GM21576 (cell line): ENCODE data around the gene ALOX12B.
"Not testable (repeated sequence)": the region's sequence is repeated elsewhere in the genome, so short reads cannot be mapped to it uniquely, and the experiment has no call there.

Experiments used
- ATAC-seq: cut with Tn5 transposase; IDR thresholded peaks from one replicate; pipeline ENCODE4 v1.9.1; 2021; ENCODE audit warnings: mild to moderate bottlenecking, moderate library complexity; ENCODE audit not compliant: unreplicated experiment

The ALOX12B gene

DNA sequence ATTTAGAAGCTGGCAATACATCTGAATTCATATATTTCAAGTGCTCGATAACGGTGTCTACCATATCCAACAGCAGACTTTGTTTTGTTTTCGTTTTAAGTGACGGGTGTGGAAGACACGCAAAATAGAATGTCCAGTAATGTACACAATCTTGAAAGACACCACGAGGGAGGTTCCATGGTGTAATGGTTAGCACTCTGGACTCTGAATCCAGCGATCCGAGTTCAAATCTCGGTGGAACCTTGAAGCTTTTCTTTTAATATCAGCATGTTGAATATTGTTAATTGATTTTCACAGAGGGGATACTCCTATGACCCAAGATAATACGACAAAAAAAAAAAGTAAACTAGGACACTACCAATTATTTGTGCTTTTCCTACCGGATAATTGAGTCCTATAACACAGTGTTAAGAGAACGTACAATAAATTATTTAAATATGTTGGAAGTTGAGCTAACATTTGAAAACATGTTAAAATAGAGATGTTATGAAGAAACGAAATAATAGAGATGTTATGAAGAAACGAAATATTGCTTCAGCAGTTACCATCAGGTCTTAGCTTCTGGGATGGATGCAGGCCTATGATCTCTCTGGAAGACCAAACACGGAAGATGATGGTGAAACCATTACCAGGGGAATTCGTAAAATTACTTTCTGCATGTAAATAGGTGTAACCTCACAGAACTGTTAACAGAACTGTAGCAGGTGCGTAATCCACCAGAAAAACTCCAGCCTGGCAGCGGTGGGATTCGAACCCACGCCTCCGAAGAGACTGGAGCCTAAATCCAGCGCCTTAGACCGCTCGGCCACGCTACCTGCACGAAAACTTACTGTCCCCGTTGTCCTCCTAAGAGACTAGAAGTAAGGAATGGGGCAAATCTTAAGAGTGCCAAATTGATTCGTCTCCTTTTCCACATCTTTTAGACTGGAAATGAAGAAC is 32.3 kb upstream of the ALOX12B start:
- ATAC-seq: no peak

DNA sequence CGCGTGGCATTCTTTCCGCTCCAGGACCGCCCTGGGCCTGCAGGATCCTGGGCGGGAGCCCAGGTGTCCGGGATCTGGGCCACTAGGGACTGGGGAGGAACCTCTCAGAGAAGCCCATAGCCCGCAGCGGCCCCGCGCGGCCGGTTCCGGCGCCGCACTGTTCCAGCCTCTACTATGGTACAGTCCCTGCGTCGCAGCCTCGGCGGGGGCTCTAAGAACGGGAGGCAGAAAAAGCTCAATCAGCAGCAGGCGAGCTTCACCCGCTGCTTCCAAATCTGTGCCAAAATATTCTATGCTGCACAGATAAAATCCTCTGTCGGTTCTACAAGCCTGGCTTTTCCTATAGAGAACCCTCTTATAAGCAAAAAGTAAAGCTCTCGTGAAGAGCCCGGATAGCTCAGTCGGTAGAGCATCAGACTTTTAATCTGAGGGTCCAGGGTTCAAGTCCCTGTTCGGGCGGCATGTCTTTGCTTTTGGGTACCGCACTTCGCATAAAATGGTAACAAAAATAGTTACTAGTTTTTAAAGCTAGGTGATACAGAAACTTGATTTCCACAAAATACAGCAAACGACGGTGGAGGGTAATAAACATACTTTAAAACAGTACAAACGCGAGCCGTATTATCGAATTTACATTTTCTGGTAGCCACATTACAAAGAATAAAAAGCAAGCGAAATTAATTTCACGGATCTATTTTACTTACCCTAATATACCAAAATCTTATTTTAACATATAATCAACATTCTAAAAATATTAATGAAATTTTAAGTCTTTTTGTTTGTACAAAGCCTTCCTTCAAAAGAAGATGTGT is 31.5 kb upstream of the ALOX12B start:
- peak; percentile 32 for ATAC-seq

DNA sequence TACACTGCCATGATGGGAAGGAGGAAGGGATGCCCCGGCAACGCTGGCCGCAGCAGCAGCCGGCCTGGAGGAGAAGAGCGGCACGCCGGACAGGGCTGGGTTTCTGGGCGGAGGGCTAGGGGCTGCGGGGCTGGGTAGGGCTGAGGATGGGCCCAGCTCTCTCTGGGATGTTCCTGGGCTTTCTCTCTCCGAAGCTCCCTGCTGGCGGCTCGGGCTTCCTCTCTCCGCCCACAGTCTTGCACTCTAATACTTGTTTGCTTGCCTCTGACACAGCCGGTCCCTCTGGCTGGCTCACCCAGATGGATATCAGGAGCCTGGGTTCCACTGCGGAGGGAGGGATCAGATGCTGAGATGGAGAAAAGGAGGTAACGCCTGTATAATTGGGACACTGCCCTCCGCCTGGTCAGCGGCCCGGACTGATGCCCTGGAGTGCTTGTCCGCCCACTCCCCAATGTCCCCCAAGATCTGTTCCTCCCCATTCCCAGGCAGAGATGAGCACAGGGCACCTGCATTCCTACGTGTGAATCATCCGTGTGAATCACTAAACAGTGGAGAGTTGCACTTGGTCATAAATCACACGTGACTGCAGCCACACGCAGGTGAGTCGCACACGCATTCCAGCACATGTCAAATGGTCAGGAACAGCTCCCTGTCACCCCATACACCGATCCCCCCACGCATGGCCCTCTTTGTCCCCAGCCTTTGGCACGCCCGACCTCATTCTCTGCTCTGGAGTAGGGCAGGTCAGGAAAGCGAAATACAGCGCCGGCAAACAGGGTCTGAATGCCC is 30.7 kb upstream of the ALOX12B start, which contains the start of gene ALOXE3:
TSS of gene ALOXE3 (minus strand) at position 535 of the 789 bp plus-strand sequence. CDS start at position 11, 524 bp downstream.
- ATAC-seq: no peak

DNA sequence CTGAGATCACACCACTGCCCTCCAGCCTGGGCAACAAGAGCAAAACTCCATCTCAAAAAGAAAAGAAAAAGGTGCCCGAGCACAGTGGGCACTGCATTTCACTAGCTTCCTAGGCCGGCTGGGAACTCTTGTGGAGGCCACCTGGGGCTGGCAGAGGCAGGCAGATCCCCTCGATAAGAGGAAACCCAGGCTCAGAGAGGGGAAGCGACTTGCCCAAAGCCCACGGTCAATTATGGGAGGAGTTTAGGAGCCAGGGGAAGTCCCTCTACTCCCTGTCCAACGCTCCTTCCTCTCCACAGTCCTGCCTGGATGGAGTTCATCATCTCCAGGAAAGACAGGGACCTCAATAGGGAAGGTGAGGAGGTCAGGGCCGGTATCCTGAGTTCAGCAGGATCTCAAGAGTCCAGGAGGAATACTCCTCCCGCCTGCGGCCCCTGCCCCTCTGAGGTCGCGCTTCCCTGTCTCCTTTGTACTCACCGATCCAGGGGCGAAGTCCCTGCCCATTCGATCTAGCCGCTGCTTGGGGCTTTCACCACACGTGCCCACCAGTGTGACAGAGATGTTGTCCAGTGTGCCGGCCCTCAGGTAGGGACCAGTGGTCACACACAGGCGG is 30.0 kb upstream of the ALOX12B start:
- no peak for ATAC-seq

DNA sequence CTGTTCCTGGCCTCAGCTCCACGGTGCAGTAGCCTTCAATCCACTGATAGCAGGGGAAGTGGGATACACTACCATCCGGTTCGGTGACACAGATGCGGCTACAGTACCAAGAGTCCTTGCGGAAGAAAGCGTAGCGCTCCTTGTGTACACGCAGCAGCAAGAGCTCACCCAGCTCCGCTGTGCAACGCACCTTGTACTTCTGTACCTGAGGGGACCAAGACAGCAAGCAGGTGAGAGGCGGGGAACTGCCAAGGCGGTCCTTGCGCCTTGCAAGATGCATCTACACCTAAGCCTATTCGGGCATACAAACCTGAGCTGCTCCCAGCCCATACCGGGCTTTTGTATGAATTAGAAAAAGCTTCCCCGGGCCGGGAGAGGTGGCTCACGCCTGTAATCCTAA is 29.3 kb upstream of the ALOX12B start:
- no peak for ATAC-seq

DNA sequence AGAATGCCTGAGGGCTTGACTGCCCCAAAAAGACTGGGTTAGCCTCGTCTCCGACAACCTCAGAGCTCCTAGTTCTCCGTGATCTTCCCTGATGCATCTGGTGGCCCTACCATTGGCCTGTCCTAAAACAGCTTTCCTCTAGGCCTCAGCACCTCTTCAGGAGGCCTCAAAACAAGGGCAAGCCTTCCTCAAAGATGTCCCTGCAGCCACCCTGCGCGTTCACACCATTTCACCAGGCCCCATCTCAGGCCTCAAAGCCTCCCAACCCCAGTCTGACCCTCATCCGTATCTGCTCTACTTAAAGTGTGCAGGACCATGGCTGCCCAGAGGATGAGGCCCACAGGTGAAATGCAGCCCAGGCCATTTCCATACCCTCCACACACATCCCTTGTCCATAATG is 23.4 kb upstream of the ALOX12B start:
- ATAC-seq: no peak

DNA sequence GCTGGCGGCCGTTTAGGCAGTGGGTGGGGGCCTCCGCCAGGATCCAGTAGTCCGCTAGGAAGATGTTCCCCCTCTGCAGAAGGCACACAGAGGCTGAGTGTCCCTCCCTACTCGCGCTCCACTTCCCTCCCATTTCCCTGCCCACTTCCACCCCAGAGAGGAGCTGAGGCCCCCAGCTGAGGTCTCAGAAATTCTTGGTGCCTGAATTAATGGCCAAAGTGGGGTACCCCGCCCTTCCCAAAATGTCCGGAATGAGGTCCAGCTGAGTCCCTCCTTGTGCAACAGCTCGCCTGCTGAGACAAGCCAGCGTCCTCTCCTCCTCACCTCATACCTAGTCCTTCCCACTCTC is 22.9 kb upstream of the ALOX12B start:
- ATAC-seq: no peak

DNA sequence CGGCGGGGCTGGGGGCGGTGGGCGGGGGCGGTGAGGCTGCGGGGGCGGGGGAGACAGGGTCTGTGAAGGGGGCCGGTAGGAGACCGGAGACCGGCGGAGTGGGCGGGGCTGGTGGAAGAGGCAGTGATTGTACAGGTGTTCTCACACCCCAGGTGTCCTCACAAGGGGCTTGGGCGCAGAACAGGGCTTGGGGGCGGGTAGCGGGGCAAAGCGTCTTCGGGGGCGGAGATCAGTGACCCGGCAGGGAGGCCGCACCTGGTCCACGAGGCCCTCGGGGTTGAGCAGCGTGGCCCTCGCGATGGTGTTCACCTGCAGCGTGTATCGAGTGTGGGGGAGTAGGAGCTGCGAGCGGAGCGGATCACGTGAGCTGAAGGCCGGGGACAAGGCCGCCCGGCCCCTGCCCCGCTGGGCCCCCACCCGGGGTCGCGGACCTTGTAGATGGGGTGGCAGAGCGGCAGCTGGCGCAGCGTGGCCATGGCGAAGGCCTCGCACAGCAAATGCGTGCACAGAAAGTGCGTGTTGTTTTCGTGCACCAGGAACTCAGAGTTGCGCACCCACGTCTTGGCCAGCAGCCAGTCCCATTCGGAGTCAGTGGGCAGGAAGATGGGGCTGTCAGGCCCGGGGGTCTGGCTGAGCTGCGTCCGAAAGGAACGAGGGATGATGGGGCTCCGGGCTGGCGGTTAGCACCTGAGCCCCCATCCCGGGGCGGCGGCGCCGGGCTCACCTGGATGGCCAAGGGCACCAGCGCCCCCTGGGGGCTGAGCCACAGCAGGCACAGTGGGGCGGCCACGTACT is 22.3 kb upstream of the ALOX12B start:
- ATAC-seq: no peak

DNA sequence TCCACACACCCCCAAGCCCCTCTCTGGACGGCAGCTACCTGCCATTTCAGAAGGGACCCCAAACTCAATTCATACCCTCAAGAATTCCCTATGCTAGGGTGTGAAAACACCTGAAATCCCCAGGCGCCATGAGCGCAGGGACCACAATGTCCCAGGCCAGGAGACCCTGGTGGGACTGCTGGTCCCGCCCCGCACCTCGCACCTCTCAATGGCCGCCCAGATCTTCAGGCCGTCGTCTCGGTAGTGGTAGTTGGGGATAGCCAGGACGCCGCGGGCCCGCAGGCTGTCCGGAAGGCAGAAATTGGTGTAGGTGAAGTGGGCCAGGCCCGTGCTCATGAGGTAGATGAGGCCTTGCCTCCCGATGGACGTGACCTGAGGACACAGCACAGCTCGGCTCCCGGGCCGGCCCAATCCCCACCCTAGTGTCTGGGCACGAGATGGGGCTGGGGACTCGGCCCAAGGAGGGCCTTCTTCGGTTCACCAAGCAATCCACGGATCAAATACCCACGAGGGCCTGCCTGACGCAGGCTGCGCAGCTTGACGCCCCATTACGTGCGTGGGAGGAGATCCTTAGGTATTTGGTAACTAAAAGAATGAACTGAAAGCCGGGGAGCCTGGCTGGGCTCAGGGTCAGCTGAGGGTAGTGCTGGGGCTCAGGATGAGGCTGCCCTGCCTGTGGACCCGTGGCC is 21.6 kb upstream of the ALOX12B start:
- no peak for ATAC-seq

DNA sequence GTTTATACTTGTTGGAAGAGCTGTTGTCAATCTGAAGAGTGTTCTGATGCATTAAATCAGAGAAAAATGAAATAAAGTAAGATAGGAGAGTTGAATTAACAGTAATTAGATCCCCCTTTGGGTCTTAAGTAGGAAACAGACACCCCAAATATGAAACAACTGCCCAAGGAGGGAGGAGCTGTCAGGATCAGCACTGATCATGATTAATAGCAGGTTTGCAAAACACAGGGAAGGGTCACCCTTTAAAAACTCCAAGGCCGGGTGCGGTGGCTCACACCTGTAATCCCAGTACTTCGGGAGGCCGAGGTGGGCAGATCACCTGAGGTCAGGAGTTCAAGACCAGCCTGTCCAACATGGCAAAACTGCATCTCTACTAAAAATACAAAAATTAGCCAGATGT is 19.5 kb upstream of the ALOX12B start:
- not testable (repeated sequence) for ATAC-seq

DNA sequence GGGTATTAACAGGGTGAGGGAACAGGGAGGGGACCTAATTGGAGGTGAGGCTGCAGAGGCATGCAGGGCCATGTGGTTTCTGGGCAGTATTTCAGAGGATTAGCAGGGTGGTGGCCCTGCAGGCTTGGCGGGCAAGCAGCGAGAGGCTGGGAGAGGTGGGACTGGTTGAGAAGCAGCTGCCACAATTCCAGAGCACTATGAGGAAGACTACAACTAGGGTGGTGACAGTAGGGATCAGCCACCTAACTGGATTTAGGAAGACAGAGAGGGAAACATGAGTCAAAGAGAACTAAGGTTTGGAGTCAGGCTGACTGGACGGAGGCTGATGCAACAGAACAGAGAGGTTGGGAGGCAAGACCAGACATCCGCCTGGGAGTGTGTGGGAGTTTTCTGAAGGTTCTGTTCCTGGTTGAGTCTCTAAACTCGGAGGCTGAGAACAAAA is 18.5 kb upstream of the ALOX12B start:
- ATAC-seq: no peak

DNA sequence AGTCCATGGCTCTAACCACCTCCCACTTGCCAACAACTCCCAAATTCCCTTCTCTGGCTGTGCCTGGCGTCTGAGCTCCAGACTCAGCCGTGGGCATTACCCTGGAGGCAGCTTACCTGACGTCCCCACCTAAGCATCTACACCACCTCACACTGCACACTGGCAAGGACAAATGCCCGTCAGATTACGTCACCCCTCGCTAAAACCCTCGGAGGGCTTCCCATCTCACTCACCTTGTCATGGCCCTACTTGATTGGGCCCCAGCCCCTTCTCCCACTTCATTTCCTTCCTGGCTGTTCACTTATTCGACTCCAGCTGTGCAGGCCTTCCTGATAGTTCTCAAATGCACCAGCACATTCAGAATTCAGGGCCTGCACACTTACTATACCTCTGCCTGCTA is 17.4 kb upstream of the ALOX12B start:
- ATAC-seq: no peak

DNA sequence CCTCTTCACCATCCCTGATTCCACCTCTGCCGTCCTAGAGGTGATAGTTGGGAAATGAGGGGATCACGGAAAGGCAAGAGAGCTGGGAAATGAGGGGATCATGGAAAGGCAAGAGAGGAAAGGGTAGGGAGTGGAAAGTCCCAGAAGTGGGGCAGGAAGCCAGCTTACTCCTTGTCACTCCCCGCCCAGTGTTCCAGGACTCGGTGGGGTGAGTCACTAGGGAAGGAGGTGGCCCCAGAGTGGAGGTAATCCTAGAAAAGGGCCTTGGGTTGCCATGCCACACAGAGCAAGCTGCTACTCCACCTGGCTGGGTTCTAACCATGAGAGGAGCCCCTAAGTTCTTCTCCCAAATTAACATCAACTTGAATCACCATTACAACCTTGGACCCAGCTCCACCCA is 16.0 kb upstream of the ALOX12B start:
- no peak for ATAC-seq

DNA sequence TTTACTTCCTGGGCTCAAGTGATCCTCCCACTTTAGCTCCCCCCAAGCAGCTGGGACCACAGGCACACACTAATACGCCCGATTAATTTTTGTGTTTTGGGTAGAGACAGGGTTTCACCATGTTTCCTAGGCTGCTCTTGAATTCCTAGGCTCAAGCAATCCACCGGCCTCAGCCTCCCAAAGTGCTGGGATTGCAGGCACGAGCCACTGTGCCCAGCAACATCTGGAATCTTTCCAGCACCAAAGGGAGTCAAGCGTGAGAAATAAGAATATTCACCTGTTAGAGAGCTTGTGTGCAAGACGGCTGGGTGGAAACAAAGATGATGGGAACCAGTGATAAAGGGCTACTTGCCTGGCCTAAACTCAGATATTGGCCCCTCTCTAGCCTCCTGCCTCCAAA is 14.2 kb upstream of the ALOX12B start:
- ATAC-seq: no peak

DNA sequence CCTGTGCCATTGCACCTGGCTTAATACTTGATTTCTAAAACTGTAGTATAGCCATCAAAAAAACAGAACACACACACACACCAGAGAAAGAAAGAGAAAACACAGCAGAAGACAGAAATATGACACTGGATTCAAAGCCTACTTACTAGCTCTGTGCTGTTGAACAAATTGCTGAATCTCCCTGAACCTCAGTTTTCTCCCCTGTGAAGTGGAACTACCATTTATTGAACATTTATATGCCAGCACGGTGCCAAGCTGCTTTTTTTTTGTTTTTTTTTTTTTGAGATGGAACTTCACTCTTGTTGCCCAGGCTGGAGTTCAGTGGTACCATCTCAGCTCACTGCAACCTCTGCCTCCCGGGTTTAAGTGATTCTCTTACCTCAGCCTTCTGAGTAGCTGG is 13.2 kb upstream of the ALOX12B start:
- no peak for ATAC-seq

DNA sequence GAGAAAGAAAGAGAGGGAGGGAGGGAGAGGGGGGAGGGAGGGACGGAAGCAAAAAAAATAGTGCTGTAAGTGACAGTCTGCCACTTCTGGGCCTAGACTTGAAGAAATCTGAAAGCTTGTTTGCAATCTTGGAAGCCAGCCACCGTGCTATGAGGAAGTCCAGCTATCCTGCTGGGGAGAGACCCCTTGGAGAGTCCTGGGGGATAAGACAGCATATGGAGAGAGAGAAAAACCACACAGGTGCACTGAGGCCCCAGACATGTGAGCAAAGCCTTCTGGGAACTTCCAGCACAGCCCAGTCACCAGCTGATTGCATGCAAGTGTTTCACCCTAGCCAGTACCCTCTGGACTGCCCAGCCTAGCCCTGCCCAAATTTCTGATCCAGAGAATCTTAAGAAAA is 12.6 kb upstream of the ALOX12B start:
- no peak for ATAC-seq

DNA sequence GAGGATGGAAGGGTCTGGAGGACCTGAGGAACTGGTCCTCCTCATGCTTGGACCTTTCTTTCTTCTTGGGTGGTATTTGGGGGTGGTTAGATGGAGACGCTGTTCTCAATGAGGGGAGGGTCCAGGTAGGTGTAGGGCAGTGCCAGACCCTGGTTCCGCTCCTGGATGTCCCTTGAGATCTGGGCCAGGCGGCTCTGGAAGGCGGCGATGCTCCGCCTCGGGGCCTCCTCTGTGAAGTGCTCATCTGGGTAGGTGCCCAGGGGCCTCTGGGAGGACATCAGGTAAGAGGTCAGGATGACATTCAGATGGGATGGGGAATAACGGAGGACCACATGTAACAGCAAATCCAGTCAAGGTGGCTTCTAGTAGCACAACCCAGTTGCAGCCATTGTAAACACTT is 9.0 kb upstream of the ALOX12B start:
- no peak for ATAC-seq

DNA sequence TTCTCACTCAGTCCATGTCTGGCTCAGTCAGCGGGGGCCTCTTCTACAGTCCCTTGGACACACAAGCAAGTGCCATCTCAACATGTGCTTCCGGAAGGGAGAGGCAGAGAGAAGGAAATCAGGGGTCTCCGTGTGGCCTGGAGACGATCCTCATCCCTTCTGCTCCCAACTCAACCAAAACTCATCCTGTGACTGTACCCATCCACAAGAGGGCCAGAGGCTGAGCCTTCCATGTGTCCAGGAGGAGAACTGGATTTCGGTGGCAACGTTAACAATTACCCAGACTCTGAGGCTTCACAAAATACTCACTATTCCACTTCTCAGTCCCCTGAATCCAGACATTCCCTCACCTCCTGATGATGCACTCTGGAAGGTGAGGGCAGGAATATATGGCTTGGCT is 7.8 kb upstream of the ALOX12B start:
- ATAC-seq: no peak

DNA sequence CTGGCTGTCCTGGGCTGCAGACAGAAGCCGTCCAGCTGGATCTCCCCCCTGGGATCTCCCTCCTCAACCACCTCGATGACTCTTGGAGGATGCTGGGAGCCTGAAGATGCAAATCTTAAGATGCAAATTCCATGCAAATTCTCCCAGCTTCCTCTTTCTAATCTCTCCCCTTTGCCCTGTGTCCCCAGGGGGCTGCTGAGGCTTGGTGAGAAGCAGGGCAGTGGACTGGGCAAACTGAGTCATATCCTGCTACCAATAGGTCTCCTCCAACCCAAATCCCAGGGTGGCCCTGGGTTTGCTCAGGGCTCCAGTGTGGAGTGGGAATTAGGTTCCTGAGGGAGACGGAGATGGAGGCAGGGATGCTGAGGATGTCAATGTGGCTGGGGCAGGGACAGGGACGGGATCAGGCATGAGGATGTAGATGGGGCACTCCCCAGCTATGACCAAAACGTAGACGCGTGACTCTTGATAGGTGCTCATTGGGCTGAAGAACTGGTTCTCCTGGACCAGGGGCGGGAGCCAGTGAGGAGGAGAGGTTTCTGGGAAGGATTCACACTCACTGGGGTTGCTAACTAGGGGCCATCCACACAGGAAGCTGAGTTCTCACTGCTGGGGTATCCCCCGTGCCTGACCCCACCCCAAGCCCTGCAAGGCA is 3.6 kb upstream of the ALOX12B start:
- no peak for ATAC-seq
